ENCODE data around the gene PCDHB11. TPM values are rescaled to one million over a fixed set of nuclear protein-coding genes. Genes with fewer than 3 reads are reported as not detected.
"Not testable (repeated sequence)": the region's sequence is repeated elsewhere in the genome, so short reads cannot be mapped to it uniquely, and the experiment has no call there.

The PCDHB11 gene
- total RNA-seq, 2 donors from 2014 or later: 6.0 to 10.6 TPM

DNA sequence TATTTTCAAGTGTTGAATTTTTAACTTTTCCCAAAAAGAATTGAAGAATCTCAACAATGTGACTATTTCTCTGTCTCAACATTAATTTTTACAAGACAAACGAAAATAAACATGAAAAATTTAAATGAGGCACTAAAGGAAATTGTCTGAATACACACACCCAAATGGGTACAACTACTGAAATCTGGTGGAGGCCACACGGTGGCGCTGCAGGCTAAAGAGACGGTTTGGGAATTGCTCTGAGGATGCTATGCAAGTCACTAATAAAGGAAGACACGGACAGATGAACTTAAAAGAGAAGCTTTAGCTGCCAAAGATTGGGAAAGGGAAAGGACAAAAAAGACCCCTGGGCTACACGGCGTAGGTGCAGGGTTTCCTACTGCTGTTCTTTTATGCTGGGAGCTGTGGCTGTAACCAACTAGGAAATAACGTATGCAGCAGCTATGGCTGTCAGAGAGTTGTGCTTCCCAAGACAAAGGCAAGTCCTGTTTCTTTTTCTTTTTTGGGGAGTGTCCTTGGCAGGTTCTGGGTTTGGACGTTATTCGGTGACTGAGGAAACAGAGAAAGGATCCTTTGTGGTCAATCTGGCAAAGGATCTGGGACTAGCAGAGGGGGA, 7.2 kb upstream of the PCDHB11 start, which contains the start of gene PCDHB10:
Gene PCDHB10 (plus strand): TSS at position 244 of the 616 bp plus-strand sequence. CDS start 200 bp downstream, at position 444.
- TF ChIP-seq, protein P1, sequence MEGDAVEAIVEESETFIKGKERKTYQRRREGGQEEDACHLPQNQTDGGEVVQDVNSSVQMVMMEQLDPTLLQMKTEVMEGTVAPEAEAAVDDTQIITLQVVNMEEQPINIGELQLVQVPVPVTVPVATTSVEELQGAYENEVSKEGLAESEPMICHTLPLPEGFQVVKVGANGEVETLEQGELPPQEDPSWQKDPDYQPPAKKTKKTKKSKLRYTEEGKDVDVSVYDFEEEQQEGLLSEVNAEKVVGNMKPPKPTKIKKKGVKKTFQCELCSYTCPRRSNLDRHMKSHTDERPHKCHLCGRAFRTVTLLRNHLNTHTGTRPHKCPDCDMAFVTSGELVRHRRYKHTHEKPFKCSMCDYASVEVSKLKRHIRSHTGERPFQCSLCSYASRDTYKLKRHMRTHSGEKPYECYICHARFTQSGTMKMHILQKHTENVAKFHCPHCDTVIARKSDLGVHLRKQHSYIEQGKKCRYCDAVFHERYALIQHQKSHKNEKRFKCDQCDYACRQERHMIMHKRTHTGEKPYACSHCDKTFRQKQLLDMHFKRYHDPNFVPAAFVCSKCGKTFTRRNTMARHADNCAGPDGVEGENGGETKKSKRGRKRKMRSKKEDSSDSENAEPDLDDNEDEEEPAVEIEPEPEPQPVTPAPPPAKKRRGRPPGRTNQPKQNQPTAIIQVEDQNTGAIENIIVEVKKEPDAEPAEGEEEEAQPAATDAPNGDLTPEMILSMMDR (IDR thresholded peaks at IDR 0.05): no peak
- H3K36me3 ChIP-seq: no peaks in the 10 kb centered on the region
- peaks cover 69% of the 10 kb centered on the region for H3K9me3 ChIP-seq
- no peaks in the 10 kb centered on the region for H3K4me1 ChIP-seq (ENCODE audit: control insufficient read depth in 1 of 2, low read depth in 2 of 2)
- ATAC-seq (ENCODE audit: insufficient number of reproducible peaks, low FRiP score, low read depth) (no peak), DNase-seq (ENCODE audit: low spot score) (no peak)
- H3K27ac ChIP-seq: no peak within 1 kb of the TSS
- no peaks in the 10 kb centered on the region for H3K27me3 ChIP-seq (replicated peaks; ENCODE audit: insufficient read depth)
- peak within 1 kb of the TSS; percentile 38 for H3K4me3 ChIP-seq

DNA sequence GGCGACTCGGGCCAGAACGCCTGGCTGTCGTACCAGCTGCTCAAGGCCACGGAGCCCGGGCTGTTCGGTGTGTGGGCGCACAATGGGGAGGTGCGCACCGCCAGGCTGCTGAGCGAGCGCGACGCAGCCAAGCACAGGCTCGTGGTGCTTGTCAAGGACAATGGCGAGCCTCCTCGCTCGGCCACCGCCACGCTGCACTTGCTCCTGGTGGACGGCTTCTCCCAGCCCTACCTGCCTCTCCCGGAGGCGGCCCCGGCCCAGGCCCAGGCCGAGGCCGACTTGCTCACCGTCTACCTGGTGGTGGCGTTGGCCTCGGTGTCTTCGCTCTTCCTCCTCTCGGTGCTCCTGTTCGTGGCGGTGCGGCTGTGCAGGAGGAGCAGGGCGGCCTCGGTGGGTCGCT, 5.1 kb upstream of the PCDHB11 start:
- DNase-seq (ENCODE audit: low spot score); H3K27me3 ChIP-seq (replicated peaks; ENCODE audit: insufficient read depth); H3K4me1 ChIP-seq (ENCODE audit: control insufficient read depth in 1 of 2, low read depth in 2 of 2); H3K27ac ChIP-seq; H3K36me3 ChIP-seq; H3K4me3 ChIP-seq; ATAC-seq (ENCODE audit: insufficient number of reproducible peaks, low FRiP score, low read depth): not testable (repeated sequence)
- H3K9me3 ChIP-seq: peaks cover 74% of the 10 kb centered on the region

GRCh38 chr5:141196363-141196762, 3.1 kb upstream of the PCDHB11 start:
- H3K36me3 ChIP-seq: no peaks in the 10 kb centered on the region
- no peaks in the 10 kb centered on the region for H3K4me1 ChIP-seq (ENCODE audit: control insufficient read depth in 1 of 2, low read depth in 2 of 2)
- TF ChIP-seq, protein P1 (IDR thresholded peaks at IDR 0.05): no peak
- no peak for DNase-seq (ENCODE audit: low spot score)
- H3K27me3 ChIP-seq (replicated peaks; ENCODE audit: insufficient read depth): no peaks in the 10 kb centered on the region
- H3K27ac ChIP-seq: no peak overlapping the region
- ATAC-seq (ENCODE audit: insufficient number of reproducible peaks, low FRiP score, low read depth): no peak
- H3K9me3 ChIP-seq: peaks cover 77% of the 10 kb centered on the region
- H3K4me3 ChIP-seq: no peak overlapping the region

DNA sequence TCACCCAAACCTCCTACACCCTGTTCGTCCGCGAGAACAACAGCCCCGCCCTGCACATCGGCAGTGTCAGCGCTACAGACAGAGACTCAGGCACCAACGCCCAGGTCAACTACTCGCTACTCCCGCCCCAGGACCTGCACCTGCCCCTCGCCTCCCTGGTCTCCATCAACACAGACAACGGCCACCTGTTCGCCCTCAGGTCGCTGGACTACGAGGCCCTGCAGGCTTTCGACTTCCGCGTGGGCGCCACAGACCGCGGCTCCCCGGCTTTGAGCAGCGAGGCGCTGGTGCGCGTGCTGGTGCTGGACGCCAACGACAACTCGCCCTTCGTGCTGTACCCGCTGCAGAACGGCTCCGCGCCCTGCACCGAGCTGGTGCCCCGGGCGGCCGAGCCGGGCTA, 1.7 kb downstream of the PCDHB11 start:
- DNase-seq (ENCODE audit: low spot score); H3K27me3 ChIP-seq (replicated peaks; ENCODE audit: insufficient read depth); ATAC-seq (ENCODE audit: insufficient number of reproducible peaks, low FRiP score, low read depth); H3K4me1 ChIP-seq (ENCODE audit: control insufficient read depth in 1 of 2, low read depth in 2 of 2); H3K4me3 ChIP-seq; H3K27ac ChIP-seq; H3K36me3 ChIP-seq: not testable (repeated sequence)
- H3K9me3 ChIP-seq: peaks cover 72% of the 10 kb centered on the region

DNA sequence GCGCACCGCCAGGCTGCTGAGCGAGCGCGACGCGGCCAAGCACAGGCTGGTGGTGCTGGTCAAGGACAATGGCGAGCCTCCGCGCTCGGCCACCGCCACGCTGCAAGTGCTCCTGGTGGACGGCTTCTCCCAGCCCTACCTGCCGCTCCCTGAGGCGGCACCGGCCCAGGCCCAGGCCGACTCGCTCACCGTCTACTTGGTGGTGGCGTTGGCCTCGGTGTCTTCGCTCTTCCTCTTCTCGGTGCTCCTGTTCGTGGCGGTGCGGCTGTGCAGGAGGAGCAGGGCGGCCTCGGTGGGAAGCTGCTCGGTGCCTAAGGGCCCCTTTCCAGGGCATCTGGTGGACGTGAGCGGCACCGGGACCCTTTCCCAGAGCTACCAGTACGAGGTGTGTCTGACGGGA, 2.2 kb downstream of the PCDHB11 start:
- H3K36me3 ChIP-seq; DNase-seq (ENCODE audit: low spot score); ATAC-seq (ENCODE audit: insufficient number of reproducible peaks, low FRiP score, low read depth); H3K4me1 ChIP-seq (ENCODE audit: control insufficient read depth in 1 of 2, low read depth in 2 of 2); H3K27me3 ChIP-seq (replicated peaks; ENCODE audit: insufficient read depth); H3K4me3 ChIP-seq; H3K27ac ChIP-seq: not testable (repeated sequence)
- H3K9me3 ChIP-seq: peaks cover 67% of the 10 kb centered on the region

DNA sequence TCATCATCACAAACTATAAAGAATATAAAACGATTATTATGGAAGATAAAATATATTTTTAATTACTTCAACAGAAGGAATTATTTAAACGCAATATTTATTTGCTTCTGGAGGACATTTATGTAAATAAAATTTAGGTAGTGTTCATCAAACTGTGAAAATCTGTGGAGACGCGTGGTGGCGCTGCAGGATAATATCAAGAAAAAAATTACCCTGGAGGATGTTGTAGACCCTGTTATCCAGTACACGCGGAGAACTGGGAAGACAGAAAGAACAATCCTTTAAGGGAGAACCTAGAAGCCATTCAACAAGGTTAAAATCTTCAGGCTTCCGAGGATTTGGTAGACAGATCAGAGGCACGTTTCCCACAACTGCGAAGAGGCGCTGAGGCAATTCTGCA, 9.1 kb downstream of the PCDHB11 start, which contains the start of gene PCDHB12:
Gene PCDHB12 (plus strand): TSS at position 242 of the 400 bp plus-strand sequence. CDS start 189 bp downstream, outside the sequence.
- Histone ChIP-seq H3K9me3 (peaks cover 48% of the 10 kb centered on the region), H3K4me1 (ENCODE audit: control insufficient read depth in 1 of 2, low read depth in 2 of 2) (no peaks in the 10 kb centered on the region), H3K4me3 (peak within 1 kb of the TSS; percentile 42), H3K36me3 (no peaks in the 10 kb centered on the region), H3K27ac (no peak within 1 kb of the TSS), H3K27me3 (replicated peaks; ENCODE audit: insufficient read depth) (no peaks in the 10 kb centered on the region)
- DNase-seq (ENCODE audit: low spot score) (no peak), ATAC-seq (ENCODE audit: insufficient number of reproducible peaks, low FRiP score, low read depth) (no peak)
- TF ChIP-seq, protein P1 (IDR thresholded peaks at IDR 0.05): no peak

DNA sequence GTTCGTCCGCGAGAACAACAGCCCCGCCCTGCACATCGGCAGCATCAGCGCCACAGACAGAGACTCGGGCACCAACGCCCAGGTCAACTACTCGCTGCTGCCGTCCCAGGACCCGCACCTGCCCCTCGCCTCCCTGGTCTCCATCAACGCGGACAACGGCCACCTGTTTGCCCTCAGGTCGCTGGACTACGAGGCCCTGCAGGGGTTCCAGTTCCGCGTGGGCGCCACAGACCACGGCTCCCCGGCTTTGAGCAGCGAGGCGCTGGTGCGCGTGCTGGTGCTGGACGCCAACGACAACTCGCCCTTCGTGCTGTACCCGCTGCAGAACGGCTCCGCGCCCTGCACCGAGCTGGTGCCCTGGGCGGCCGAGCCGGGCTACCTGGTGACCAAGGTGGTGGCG, 10.9 kb downstream of the PCDHB11 start:
- not testable (repeated sequence) for H3K4me3 ChIP-seq; DNase-seq (ENCODE audit: low spot score); ATAC-seq (ENCODE audit: insufficient number of reproducible peaks, low FRiP score, low read depth); H3K27me3 ChIP-seq (replicated peaks; ENCODE audit: insufficient read depth); H3K27ac ChIP-seq; H3K4me1 ChIP-seq (ENCODE audit: control insufficient read depth in 1 of 2, low read depth in 2 of 2); H3K36me3 ChIP-seq
- H3K9me3 ChIP-seq: peaks cover 51% of the 10 kb centered on the region

- not testable (repeated sequence) for ATAC-seq (ENCODE audit: insufficient number of reproducible peaks, low FRiP score, low read depth); H3K36me3 ChIP-seq; H3K4me1 ChIP-seq (ENCODE audit: control insufficient read depth in 1 of 2, low read depth in 2 of 2); DNase-seq (ENCODE audit: low spot score); H3K4me3 ChIP-seq; H3K27ac ChIP-seq; H3K27me3 ChIP-seq (replicated peaks; ENCODE audit: insufficient read depth)
- peaks cover 51% of the 10 kb centered on the region for H3K9me3 ChIP-seq
Measured at GRCh38 chr5:141210849-141211248, 11.4 kb downstream of the PCDHB11 start.

GRCh38 chr5:141213656-141214339, 14.4 kb downstream of the PCDHB11 start, which contains the start of gene PCDHB13:
Gene PCDHB13, plus strand, starts transcription at chr5:141213919. Its CDS starts 205 bp downstream, at chr5:141214124.
- Histone ChIP-seq H3K9me3 (peaks cover 65% of the 10 kb centered on the region), H3K4me3 (peak within 1 kb of the TSS; percentile 25)
- not testable (repeated sequence) for H3K36me3 ChIP-seq; H3K27ac ChIP-seq; H3K27me3 ChIP-seq (replicated peaks; ENCODE audit: insufficient read depth); ATAC-seq (ENCODE audit: insufficient number of reproducible peaks, low FRiP score, low read depth); H3K4me1 ChIP-seq (ENCODE audit: control insufficient read depth in 1 of 2, low read depth in 2 of 2); DNase-seq (ENCODE audit: low spot score)
